ENCODE data around the gene PCGF6.

PCGF6 gene

GRCh38 chr10:103327906-103328305 is 23.0 kb downstream of the PCGF6 start:
- in situ Hi-C loops (cut with HindIII; ENCODE audit: low sequenced_read_pairs) = no loop called here

GRCh38 chr10:103316087-103316486 is 34.9 kb downstream of the PCGF6 start:
- in situ Hi-C loops (cut with HindIII; ENCODE audit: low sequenced_read_pairs) = no loop called here

- in situ Hi-C loops (cut with HindIII; ENCODE audit: low sequenced_read_pairs) = no loop called here
Measured at GRCh38 chr10:103310197-103310596, 40.7 kb downstream of the PCGF6 start.

GRCh38 chr10:103307594-103307993 is 43.3 kb downstream of the PCGF6 start:
- in situ Hi-C loops (cut with HindIII; ENCODE audit: low sequenced_read_pairs) = no loop called here

GRCh38 chr10:103295374-103296015 is 55.4 kb downstream of the PCGF6 start:
- in situ Hi-C loops (cut with HindIII; ENCODE audit: low sequenced_read_pairs) = no loop called here

- in situ Hi-C loops (cut with HindIII; ENCODE audit: low sequenced_read_pairs) = no loop called here
Measured at GRCh38 chr10:103291588-103291987, 59.4 kb downstream of the PCGF6 start.

GRCh38 chr10:103287992-103288391 is 62.9 kb downstream of the PCGF6 start:
- in situ Hi-C loops (cut with HindIII; ENCODE audit: low sequenced_read_pairs) = no loop called here

- in situ Hi-C loops (cut with HindIII; ENCODE audit: low sequenced_read_pairs) = no loop called here
Measured at GRCh38 chr10:103284170-103284569, 66.8 kb downstream of the PCGF6 start.

- in situ Hi-C loops (cut with HindIII; ENCODE audit: low sequenced_read_pairs) = no loop called here
Measured at GRCh38 chr10:103282961-103283360, 68.0 kb downstream of the PCGF6 start.

GRCh38 chr10:103281753-103282152 is 69.2 kb downstream of the PCGF6 start:
- in situ Hi-C loops (cut with HindIII; ENCODE audit: low sequenced_read_pairs) = no loop called here

- in situ Hi-C loops (cut with HindIII; ENCODE audit: low sequenced_read_pairs) = no loop called here
Measured at GRCh38 chr10:103280506-103280905, 70.4 kb downstream of the PCGF6 start.

GRCh38 chr10:103280031-103280430 is 70.9 kb downstream of the PCGF6 start:
- in situ Hi-C loops (cut with HindIII; ENCODE audit: low sequenced_read_pairs) = no loop called here

- in situ Hi-C loops (cut with HindIII; ENCODE audit: low sequenced_read_pairs) = no loop called here
Measured at GRCh38 chr10:103278862-103279298, 72.1 kb downstream of the PCGF6 start.

GRCh38 chr10:103278537-103278823 is 72.5 kb downstream of the PCGF6 start:
- in situ Hi-C loops (cut with HindIII; ENCODE audit: low sequenced_read_pairs) = no loop called here

- in situ Hi-C loops (cut with HindIII; ENCODE audit: low sequenced_read_pairs) = no loop called here
Measured at GRCh38 chr10:103277713-103278536, 73.0 kb downstream of the PCGF6 start.

- in situ Hi-C loops (cut with HindIII; ENCODE audit: low sequenced_read_pairs) = no loop called here
Measured at GRCh38 chr10:103276896-103277712, 73.8 kb downstream of the PCGF6 start, which contains the start of gene INA. INA (plus strand) TSS chr10:103277138; CDS start chr10:103277212, 74 bp downstream.

- in situ Hi-C loops (cut with HindIII; ENCODE audit: low sequenced_read_pairs) = no loop called here
Measured at GRCh38 chr10:103276251-103276895, 74.6 kb downstream of the PCGF6 start.

GRCh38 chr10:103273041-103273441 is 77.9 kb downstream of the PCGF6 start:
- in situ Hi-C loops (cut with HindIII; ENCODE audit: low sequenced_read_pairs) = no loop called here

- in situ Hi-C loops (cut with HindIII; ENCODE audit: low sequenced_read_pairs) = no loop called here
Measured at GRCh38 chr10:103265717-103266329, 85.1 kb downstream of the PCGF6 start.

- in situ Hi-C loops (cut with HindIII; ENCODE audit: low sequenced_read_pairs) = no loop called here
Measured at GRCh38 chr10:103262229-103262628, 88.7 kb downstream of the PCGF6 start.

- in situ Hi-C loops (cut with HindIII; ENCODE audit: low sequenced_read_pairs) = no loop called here
Measured at GRCh38 chr10:103259989-103260388, 91.0 kb downstream of the PCGF6 start.
